Right lobe of liver (tissue), 4 donors: ENCODE measurements around the gene FEZ2.

Experiments
- POLR2A ChIP-seq: fragments of 450-650 bp; IDR thresholded peaks from one replicate; pipeline ENCODE4 v1.6.1; 2017; ENCODE audit warnings: antibody characterized with exemption, mild to moderate bottlenecking
- TF ChIP-seq, protein P1 (sequence below), 4 donors: fragments of 200-600 bp in 3 of 4; fragments of 450-650 bp in 1 of 4; IDR thresholded peaks; one replicate each; pipeline versions ENCODE4 v1.5.1 to v1.8.0; 2016 to 2022; ENCODE audit warnings: antibody characterized with exemption in 4 of 4, mild to moderate bottlenecking in 2 of 4
- donor health status: DM: no; HTN: no; CAD: no.
- donor health status: DM: no; HTN: no; CAD: no.
- donor health status: DM: no; HTN: yes; CAD: no.

DNA sequence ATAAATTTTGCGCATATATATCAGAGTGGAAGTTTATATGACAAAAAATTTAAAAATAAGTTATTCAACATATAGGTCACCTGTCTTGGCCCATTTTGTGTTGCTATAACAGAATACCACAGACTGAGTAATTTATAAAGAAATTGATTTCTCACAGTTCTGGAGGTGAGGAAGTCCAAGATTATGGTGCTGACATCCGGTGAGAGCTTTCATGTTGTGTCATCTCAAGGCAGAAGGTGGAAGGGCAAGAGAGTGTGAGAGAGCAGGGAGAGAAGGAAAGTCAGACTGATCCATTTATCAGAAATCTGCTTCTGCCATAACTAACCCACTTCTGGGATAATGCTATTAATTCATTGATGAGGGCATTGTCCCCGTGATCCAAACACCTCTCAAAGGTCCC lies 9.0 kb upstream of the FEZ2 start:
- TF ChIP-seq, protein P1, sequence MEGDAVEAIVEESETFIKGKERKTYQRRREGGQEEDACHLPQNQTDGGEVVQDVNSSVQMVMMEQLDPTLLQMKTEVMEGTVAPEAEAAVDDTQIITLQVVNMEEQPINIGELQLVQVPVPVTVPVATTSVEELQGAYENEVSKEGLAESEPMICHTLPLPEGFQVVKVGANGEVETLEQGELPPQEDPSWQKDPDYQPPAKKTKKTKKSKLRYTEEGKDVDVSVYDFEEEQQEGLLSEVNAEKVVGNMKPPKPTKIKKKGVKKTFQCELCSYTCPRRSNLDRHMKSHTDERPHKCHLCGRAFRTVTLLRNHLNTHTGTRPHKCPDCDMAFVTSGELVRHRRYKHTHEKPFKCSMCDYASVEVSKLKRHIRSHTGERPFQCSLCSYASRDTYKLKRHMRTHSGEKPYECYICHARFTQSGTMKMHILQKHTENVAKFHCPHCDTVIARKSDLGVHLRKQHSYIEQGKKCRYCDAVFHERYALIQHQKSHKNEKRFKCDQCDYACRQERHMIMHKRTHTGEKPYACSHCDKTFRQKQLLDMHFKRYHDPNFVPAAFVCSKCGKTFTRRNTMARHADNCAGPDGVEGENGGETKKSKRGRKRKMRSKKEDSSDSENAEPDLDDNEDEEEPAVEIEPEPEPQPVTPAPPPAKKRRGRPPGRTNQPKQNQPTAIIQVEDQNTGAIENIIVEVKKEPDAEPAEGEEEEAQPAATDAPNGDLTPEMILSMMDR (IDR thresholded peaks at IDR 0.05) = no peak
- no peak for TF ChIP-seq POLR2A
